ENCODE data around the gene FRMPD1. TPM values are rescaled to one million over a fixed set of nuclear protein-coding genes. Genes with fewer than 3 reads are reported as not detected.
A peak's percentile ranks its signal among the peaks of the same experiment; 100 is the strongest.

The FRMPD1 gene
- total RNA-seq, 3 donors from 2014 or later: 0.09 to 1.1 TPM; not detected in 1

- Histone ChIP-seq H3K4me3 (no peak overlapping the region), H3K9me3 (no peaks in the 10 kb centered on the region), H3K4me1 (ENCODE audit: low read depth) (no peaks in the 10 kb centered on the region), H3K36me3 (ENCODE audit: low read depth) (no peaks in the 10 kb centered on the region)
- intact Hi-C loops (cut with DNase I, micrococcal nuclease): no loop called here
- DNase-seq (no peak), ATAC-seq (no peak)
- TF ChIP-seq CTCF (IDR thresholded peaks at IDR 0.05): no peak
These were observed 124.6 kb downstream of the FRMPD1 start for GRCh38 chr9:37775216-37775919.

GRCh38 chr9:37776328-37776727 lies 125.6 kb downstream of the FRMPD1 start:
- ATAC-seq (no peak), DNase-seq (no peak)
- TF ChIP-seq CTCF (IDR thresholded peaks at IDR 0.05): no peak
- intact Hi-C loops (cut with DNase I, micrococcal nuclease): no loop called here
- Histone ChIP-seq H3K36me3 (ENCODE audit: low read depth) (no peaks in the 10 kb centered on the region), H3K9me3 (no peaks in the 10 kb centered on the region), H3K4me3 (no peak overlapping the region), H3K4me1 (ENCODE audit: low read depth) (no peaks in the 10 kb centered on the region)

GRCh38 chr9:37778534-37778933 lies 127.8 kb downstream of the FRMPD1 start:
- TF ChIP-seq CTCF (IDR thresholded peaks at IDR 0.05): no peak
- ATAC-seq (no peak), DNase-seq (no peak)
- Histone ChIP-seq H3K4me3 (no peak overlapping the region), H3K36me3 (ENCODE audit: low read depth) (no peaks in the 10 kb centered on the region), H3K4me1 (ENCODE audit: low read depth) (no peaks in the 10 kb centered on the region), H3K9me3 (no peaks in the 10 kb centered on the region)
- intact Hi-C loops (cut with DNase I, micrococcal nuclease): no loop called here

- DNase-seq (no peak), ATAC-seq (peak; percentile 8)
- intact Hi-C loops (cut with DNase I, micrococcal nuclease): loop anchor here in 1 of 2 donors (10.0 kb wide), 1 partner anchor 611 kb away; the partner anchor contains the start of gene ALDH1B1
- Histone ChIP-seq H3K4me1 (ENCODE audit: low read depth) (peaks cover 10% of the 10 kb centered on the region), H3K4me3 (peak overlapping the region; percentile 76), H3K36me3 (ENCODE audit: low read depth) (no peaks in the 10 kb centered on the region), H3K9me3 (no peaks in the 10 kb centered on the region)
- no peak for TF ChIP-seq CTCF (IDR thresholded peaks at IDR 0.05)
These were observed 133.5 kb downstream of the FRMPD1 start for GRCh38 chr9:37784291-37784615.

GRCh38 chr9:37784616-37785483 lies 134.1 kb downstream of the FRMPD1 start, which contains the start of gene EXOSC3:
Gene EXOSC3, minus strand, starts transcription at chr9:37785064. Its CDS starts 20 bp downstream, at chr9:37785044.
- DNase-seq (peak; percentile 92 to 94 (median 93)), ATAC-seq (peak; percentile 98)
- Histone ChIP-seq H3K4me1 (ENCODE audit: low read depth) (peaks cover 10% of the 10 kb centered on the region), H3K4me3 (peak within 1 kb of the TSS; percentile 76), H3K36me3 (ENCODE audit: low read depth) (no peaks in the 10 kb centered on the region), H3K9me3 (no peaks in the 10 kb centered on the region)
- no peak for TF ChIP-seq CTCF (IDR thresholded peaks at IDR 0.05)
- intact Hi-C loops (cut with DNase I, micrococcal nuclease): loop anchor here in 1 of 2 donors (10.0 kb wide), 1 partner anchor 610 kb away; the partner anchor contains the start of gene ALDH1B1

Data from mucosa of descending colon (tissue), 3 donors.